GM23338 (cell line): Measurements from ENCODE around the gene ATXN7. TPM values are rescaled to one million over a fixed set of nuclear protein-coding genes. Genes with fewer than 3 reads are reported as not detected.

Source experiments
- ATAC-seq: fragments of 200-7000 bp; cut with Tn5 transposase; 3 replicates; pipeline ENCODE4 v1.9.1; 2020
- DNase-seq: peaks from one replicate; pipeline ENCODE4 v3.0.0-alpha.2; 2015; ENCODE audit warnings: low spot score
- H2AFZ ChIP-seq: fragments of 200-600 bp; sonication (generic); 2 replicates; pipeline ENCODE4 v1.8.0; 2016; ENCODE audit warnings: antibody characterized with exemption, mild to moderate bottlenecking, moderate library complexity
- H3F3A ChIP-seq: fragments of 200-600 bp; sonication (generic); replicated peaks from 2 replicates; pipeline ENCODE4 v1.8.0; 2017; ENCODE audit warnings: antibody characterized with exemption, mixed run types, low read depth
- H3K27ac ChIP-seq: fragments of 200-600 bp; sonication (generic); 2 replicates; pipeline ENCODE4 v1.6.1; 2016; ENCODE audit warnings: low read depth
- H3K27me3 ChIP-seq: fragments of 200-600 bp; sonication (generic); 2 replicates; pipeline ENCODE4 v1.8.0; 2016; ENCODE audit warnings: mild to moderate bottlenecking, mixed run types, moderate library complexity; ENCODE audit not compliant: insufficient read depth
- H3K36me3 ChIP-seq: fragments of 200-600 bp; sonication (generic); 2 replicates; pipeline ENCODE4 v1.8.0; 2016; ENCODE audit warnings: mild to moderate bottlenecking; ENCODE audit not compliant: insufficient read depth
- H3K4me1 ChIP-seq: fragments of 200-600 bp; sonication (generic); 2 replicates; pipeline ENCODE4 v1.8.0; 2016; ENCODE audit warnings: mild to moderate bottlenecking, moderate library complexity; ENCODE audit not compliant: insufficient read depth
- H3K4me2 ChIP-seq: fragments of 200-600 bp; sonication (generic); 2 replicates; pipeline ENCODE4 v1.7.1; 2017; ENCODE audit warnings: mixed run types
- H3K4me3 ChIP-seq: fragments of 200-600 bp; sonication (generic); 2 replicates; pipeline ENCODE4 v1.6.1; 2016; ENCODE audit warnings: mixed run types
- H3K79me2 ChIP-seq: fragments of 200-600 bp; sonication (generic); replicated peaks from 2 replicates; pipeline ENCODE4 v1.8.0; 2017; ENCODE audit warnings: mild to moderate bottlenecking; ENCODE audit not compliant: insufficient read depth
- H3K9me2 ChIP-seq: fragments of 200-600 bp; sonication (generic); 2 replicates; pipeline ENCODE4 v1.8.0; 2017; ENCODE audit not compliant: insufficient read depth
- H4K20me1 ChIP-seq: fragments of 200-600 bp; sonication (generic); replicated peaks from 2 replicates; pipeline ENCODE4 v1.8.0; 2017; ENCODE audit warnings: mild to moderate bottlenecking; ENCODE audit not compliant: insufficient read depth
- H3K27ac Mint-ChIP-seq: 2 replicates; pipeline ENCODE4 v1.8.0; 2020; ENCODE audit warnings: inconsistent platforms, mild to moderate bottlenecking, moderate library complexity, mixed read lengths
- H3K27me3 Mint-ChIP-seq: 3 replicates; pipeline ENCODE4 v1.8.0; 2022; ENCODE audit warnings: low read depth, mild to moderate bottlenecking, moderate library complexity, mixed read lengths, inconsistent platforms; ENCODE audit not compliant: insufficient read depth, poor library complexity
- H3K36me3 Mint-ChIP-seq: 3 replicates; pipeline ENCODE4 v1.8.0; 2021; ENCODE audit warnings: low read depth, mild to moderate bottlenecking, inconsistent platforms, moderate library complexity, mixed read lengths
- H3K4me1 Mint-ChIP-seq: 3 replicates; pipeline ENCODE4 v1.8.0; 2020; ENCODE audit warnings: mild to moderate bottlenecking, inconsistent platforms, mixed read lengths
- H3K4me3 Mint-ChIP-seq: 3 replicates; pipeline ENCODE4 v1.8.0; 2021; ENCODE audit warnings: moderate library complexity, mild to moderate bottlenecking, inconsistent platforms, mixed read lengths
- H3K9me3 Mint-ChIP-seq: 3 replicates; pipeline ENCODE4 v1.8.0; 2020; ENCODE audit warnings: moderate library complexity, mild to moderate bottlenecking, inconsistent platforms, mixed read lengths
- CREB1 ChIP-seq: fragments of 250-450 bp; sonication (Bioruptor Pico); IDR thresholded peaks from 2 replicates; pipeline ENCODE4 v1.5.0; 2020; ENCODE audit warnings: low read depth, mild to moderate bottlenecking, moderate library complexity
- ETS1 ChIP-seq: IDR thresholded peaks from 2 replicates; pipeline ENCODE4 v1.6.1; 2016; ENCODE audit warnings: antibody characterized with exemption
- EZH2 ChIP-seq: fragments of 200-600 bp; sonication (generic); IDR thresholded peaks from one replicate; pipeline ENCODE4 v1.8.0; 2017; ENCODE audit warnings: antibody characterized with exemption, mild to moderate bottlenecking, low read depth; ENCODE audit not compliant: unreplicated experiment
- JUNB ChIP-seq: IDR thresholded peaks from one replicate; pipeline ENCODE4 v1.6.1; 2016; ENCODE audit warnings: antibody characterized with exemption; ENCODE audit not compliant: unreplicated experiment
- NANOG ChIP-seq: IDR thresholded peaks from 2 replicates; pipeline ENCODE4 v1.6.1; 2016; ENCODE audit warnings: antibody characterized with exemption, borderline replicate concordance
- REST ChIP-seq: IDR thresholded peaks from one replicate; pipeline ENCODE4 v1.6.1; 2018; ENCODE audit warnings: antibody characterized with exemption; ENCODE audit not compliant: unreplicated experiment
- STAT1 ChIP-seq: IDR thresholded peaks from one replicate; pipeline ENCODE4 v1.6.1; 2016; ENCODE audit warnings: antibody characterized with exemption; ENCODE audit not compliant: unreplicated experiment
- ZNF462 ChIP-seq: fragments of 250-450 bp; sonication (Bioruptor Pico); IDR thresholded peaks from 2 replicates; pipeline ENCODE4 v1.5.0; 2020; ENCODE audit warnings: mild to moderate bottlenecking, moderate library complexity
- polyA plus RNA-seq: library from polyadenylated mRNA; unstranded; fragments of >200 nt; fragmentation: Nextera tagmentation; extraction: Ambion mirVana; gene quantifications from 2 replicates; pipeline ENCODE4 v1.2.1, GENCODE V29; 2016
- total RNA-seq: library from RNA; depleted of rRNA; stranded (reverse); fragments of >200 nt; shearing (Covaris generic); gene quantifications from 2 replicates; pipeline ENCODE4 v1.2.3, GENCODE V29; 2014

ATXN7 gene
- total and polyA plus RNA-seq, 2 experiments from 2014 or later, result 4.0 to 17.2 TPM

- TF ChIP-seq ZNF462 (CRISPR knock-in tag) (no peak), ETS1 (no peak)
These were observed 78.9 kb downstream of the ATXN7 start (continued) for GRCh38 chr3:63942528-63942927.

GRCh38 chr3:63943678-63944077 lies 80.0 kb downstream of the ATXN7 start:
- Mint-ChIP-seq H3K9me3 (no peaks in the 10 kb centered on the region), H3K27ac (peak overlapping the region; percentile 84)
- DNase-seq, result no peak
- TF ChIP-seq EZH2 (no peak), STAT1 (no peak), NANOG (no peak), CREB1 (no peak), REST (no peak), JUNB (no peak)

More at GRCh38 chr3:63943678-63944077, 80.0 kb downstream of the ATXN7 start:
- H3K27me3 ChIP-seq, result no peaks in the 10 kb centered on the region
- no peak overlapping the region for H3K4me3 Mint-ChIP-seq
- H3K9me2 ChIP-seq, result no peaks in the 10 kb centered on the region
- H3K79me2 ChIP-seq, result peaks cover 22% of the 10 kb centered on the region; the same call in 1 of the 2 replicates
- peaks cover 33% of the 10 kb centered on the region for H3K4me1 Mint-ChIP-seq
- H3K27me3 Mint-ChIP-seq, result peaks cover 7% of the 10 kb centered on the region
- H3K4me2 ChIP-seq, result no peak overlapping the region
- no peaks in the 10 kb centered on the region for H3F3A ChIP-seq
- no peaks in the 10 kb centered on the region for H3K36me3 ChIP-seq
- no peak overlapping the region for H3K4me3 ChIP-seq
- peak overlapping the region; percentile 52; the same call in 1 of the 2 replicates for H3K27ac ChIP-seq
- no peaks in the 10 kb centered on the region; the same call in 2 of the 3 replicates for H3K36me3 Mint-ChIP-seq
- H4K20me1 ChIP-seq, result no peaks in the 10 kb centered on the region
- no peak for ATAC-seq
- H2AFZ ChIP-seq, result no peak overlapping the region
- no peaks in the 10 kb centered on the region for H3K4me1 ChIP-seq
